Measurements from ENCODE around the gene MRGPRG. TPM values are rescaled to one million over a fixed set of nuclear protein-coding genes. Genes with fewer than 3 reads are reported as not detected.
"Not testable (repeated sequence)": the region's sequence is repeated elsewhere in the genome, so short reads cannot be mapped to it uniquely, and the experiment has no call there.

Gene MRGPRG
- total and polyA plus RNA-seq, 3 experiments from 2014 or later, result not detected

GRCh38 chr11:3170756-3171650 is 47.6 kb downstream of the MRGPRG start:
- H3K27me3 Mint-ChIP-seq, result peaks cover 25 to 43% of the 10 kb centered on the region in 2 donors
- CTCF ChIA-PET, result no interaction called here

GRCh38 chr11:3170044-3170755 is 48.4 kb downstream of the MRGPRG start:
- Mint-ChIP-seq H3K9me3 (no peaks in the 10 kb centered on the region), H3K36me3 (no peaks in the 10 kb centered on the region), H3K27me3 (peaks cover 19 to 41% of the 10 kb centered on the region in 2 donors), H3K4me1 (peaks cover 10 to 15% (median 12%) of the 10 kb centered on the region in 3 donors), H3K27ac (peak overlapping the region in 2 of 8 donors; percentile 1 to 14), H3K4me3 (peak overlapping the region in 3 of 7 donors; percentile 16 to 75 (median 55))
- Histone ChIP-seq H3K4me1 (ENCODE audit: insufficient read depth, low read length) (peaks cover 15% of the 10 kb centered on the region), H3K9me3 (ENCODE audit: low read length) (no peaks in the 10 kb centered on the region), H3K36me3 (ENCODE audit: insufficient read depth, low read length) (no peaks in the 10 kb centered on the region), H3K27ac (ENCODE audit: low read depth, low read length) (no peak overlapping the region), H3K4me3 (ENCODE audit: low read length) (peak overlapping the region; percentile 47), H3K27me3 (ENCODE audit: insufficient read depth, low read length, poor library complexity, severe bottlenecking) (peaks cover 7% of the 10 kb centered on the region)
- CTCF ChIA-PET, result no interaction called here
- peak in 1 of 5 donors; percentile 21 for DNase-seq
- POLR2A ChIA-PET, result no interaction called here

More at GRCh38 chr11:3170756-3171650, 47.6 kb downstream of the MRGPRG start:
- peaks cover 4% of the 10 kb centered on the region for H3K9me3 ChIP-seq (ENCODE audit: low read length)
- Mint-ChIP-seq H3K27ac (no peak overlapping the region), H3K36me3 (peaks cover 0 to 7% (median 2%) of the 10 kb centered on the region in 3 donors), H3K9me3 (peaks cover 0 to 8% (median 7%) of the 10 kb centered on the region in 5 donors), H3K4me1 (peaks cover 5 to 10% (median 9%) of the 10 kb centered on the region in 3 donors), H3K4me3 (no peak overlapping the region)
- no peaks in the 10 kb centered on the region for H3K36me3 ChIP-seq (ENCODE audit: insufficient read depth, low read length)
- H3K27ac ChIP-seq (ENCODE audit: low read depth, low read length), result no peak overlapping the region
- H3K4me3 ChIP-seq (ENCODE audit: low read length), result no peak overlapping the region
- peaks cover 9% of the 10 kb centered on the region for H3K4me1 ChIP-seq (ENCODE audit: insufficient read depth, low read length)
- H3K27me3 ChIP-seq (ENCODE audit: insufficient read depth, low read length, poor library complexity, severe bottlenecking), result peaks cover 7% of the 10 kb centered on the region
- POLR2A ChIA-PET, result no interaction called here
- DNase-seq, result peak in 2 of 5 donors; percentile 36 to 44

- no peaks in the 10 kb centered on the region for H3K36me3 ChIP-seq (ENCODE audit: insufficient read depth, low read length)
- Mint-ChIP-seq H3K36me3 (no peaks in the 10 kb centered on the region), H3K4me1 (peaks cover 10 to 15% (median 12%) of the 10 kb centered on the region in 3 donors), H3K27ac (peak overlapping the region in 1 of 8 donors; percentile 1), H3K4me3 (peak overlapping the region; percentile 19 to 75 (median 42)), H3K9me3 (no peaks in the 10 kb centered on the region), H3K27me3 (peaks cover 19 to 41% of the 10 kb centered on the region in 2 donors)
- peaks cover 7% of the 10 kb centered on the region for H3K27me3 ChIP-seq (ENCODE audit: insufficient read depth, low read length, poor library complexity, severe bottlenecking)
- DNase-seq, result peak in 1 of 5 donors; percentile 28
- peaks cover 16% of the 10 kb centered on the region for H3K4me1 ChIP-seq (ENCODE audit: insufficient read depth, low read length)
- no peaks in the 10 kb centered on the region for H3K9me3 ChIP-seq (ENCODE audit: low read length)
- ChIA-PET CTCF (no interaction called here), POLR2A (no interaction called here)
- H3K4me3 ChIP-seq (ENCODE audit: low read length), result peak overlapping the region; percentile 47
- no peak overlapping the region for H3K27ac ChIP-seq (ENCODE audit: low read depth, low read length)
These were observed 49.2 kb downstream of the MRGPRG start for GRCh38 chr11:3169255-3170043.

GRCh38 chr11:3168742-3169254 is 49.8 kb downstream of the MRGPRG start:
- H3K27ac Mint-ChIP-seq; DNase-seq; CTCF ChIA-PET; H3K9me3 ChIP-seq (ENCODE audit: low read length); H3K36me3 ChIP-seq (ENCODE audit: insufficient read depth, low read length); POLR2A ChIA-PET; H3K9me3 Mint-ChIP-seq; H3K36me3 Mint-ChIP-seq; H3K27ac ChIP-seq (ENCODE audit: low read depth, low read length): not testable (repeated sequence)
- Mint-ChIP-seq H3K27me3 (peaks cover 21 to 42% of the 10 kb centered on the region in 2 donors), H3K4me3 (peak overlapping the region in 5 of 7 donors; percentile 19 to 70 (median 28)), H3K4me1 (peaks cover 13 to 18% (median 15%) of the 10 kb centered on the region in 3 donors)
- peaks cover 10% of the 10 kb centered on the region for H3K27me3 ChIP-seq (ENCODE audit: insufficient read depth, low read length, poor library complexity, severe bottlenecking)
- H3K4me3 ChIP-seq (ENCODE audit: low read length), result peak overlapping the region; percentile 47
- peaks cover 22% of the 10 kb centered on the region for H3K4me1 ChIP-seq (ENCODE audit: insufficient read depth, low read length)

Other genes starting within 250 kb of the MRGPRG start
- gene NAP1L4, start 226.5 kb downstream of the MRGPRG start, total RNA-seq, result 100 to 1,000 TPM; 273 to 280 TPM
- gene NAP1L4, start 226.5 kb downstream of the MRGPRG start, polyA plus RNA-seq, result 163 TPM
- 10 to 100 TPM; 81.2 to 83.3 TPM for gene CARS1, start 161.4 kb downstream of the MRGPRG start, total RNA-seq
- 43.4 TPM for gene CARS1, start 161.4 kb downstream of the MRGPRG start, polyA plus RNA-seq
- gene OSBPL5, start 53.5 kb downstream of the MRGPRG start, total RNA-seq, result 1 to 10 TPM; 2.6 to 2.7 TPM
- 8.5 TPM for gene OSBPL5, start 53.5 kb downstream of the MRGPRG start, polyA plus RNA-seq
- gene MRGPRE, start 13.6 kb upstream of the MRGPRG start, total RNA-seq, result not detected
- gene MRGPRE, start 13.6 kb upstream of the MRGPRG start, polyA plus RNA-seq, result not detected
- gene ZNF195, start 160.3 kb upstream of the MRGPRG start, total RNA-seq, result 10 to 100 TPM; 32.6 to 41.5 TPM
- 24.2 TPM for gene ZNF195, start 160.3 kb upstream of the MRGPRG start, polyA plus RNA-seq

Data from CD8-positive, alpha-beta memory T cell (primary cell).